Medulla oblongata (tissue), 1 donor: ENCODE measurements around the gene PPP1R14D.

Source experiments
- DNase-seq: peaks from one replicate; pipeline ENCODE4 v3.0.0-alpha.2; 2015; ENCODE audit errors: extremely low spot score

PPP1R14D gene

DNA sequence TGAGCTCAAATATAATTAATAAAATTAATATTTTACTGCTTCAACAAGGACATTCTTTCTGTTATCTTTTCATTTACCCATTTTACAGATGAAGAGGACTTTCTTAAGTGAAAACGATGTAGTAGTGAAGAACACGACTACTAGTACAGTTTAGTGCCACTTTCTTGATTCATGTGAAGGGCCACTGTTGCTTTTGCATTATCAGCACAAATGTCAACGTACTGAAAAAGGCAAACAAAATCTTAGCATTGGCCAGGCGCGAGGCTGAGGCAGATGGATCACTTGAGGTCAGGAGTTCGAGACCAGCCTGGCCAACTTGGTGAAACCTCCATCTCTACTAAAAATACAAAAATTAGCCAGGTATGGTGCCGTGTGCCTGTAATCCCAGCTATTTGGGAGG lies 9.5 kb downstream of the PPP1R14D start:
- DNase-seq = no peak

DNA sequence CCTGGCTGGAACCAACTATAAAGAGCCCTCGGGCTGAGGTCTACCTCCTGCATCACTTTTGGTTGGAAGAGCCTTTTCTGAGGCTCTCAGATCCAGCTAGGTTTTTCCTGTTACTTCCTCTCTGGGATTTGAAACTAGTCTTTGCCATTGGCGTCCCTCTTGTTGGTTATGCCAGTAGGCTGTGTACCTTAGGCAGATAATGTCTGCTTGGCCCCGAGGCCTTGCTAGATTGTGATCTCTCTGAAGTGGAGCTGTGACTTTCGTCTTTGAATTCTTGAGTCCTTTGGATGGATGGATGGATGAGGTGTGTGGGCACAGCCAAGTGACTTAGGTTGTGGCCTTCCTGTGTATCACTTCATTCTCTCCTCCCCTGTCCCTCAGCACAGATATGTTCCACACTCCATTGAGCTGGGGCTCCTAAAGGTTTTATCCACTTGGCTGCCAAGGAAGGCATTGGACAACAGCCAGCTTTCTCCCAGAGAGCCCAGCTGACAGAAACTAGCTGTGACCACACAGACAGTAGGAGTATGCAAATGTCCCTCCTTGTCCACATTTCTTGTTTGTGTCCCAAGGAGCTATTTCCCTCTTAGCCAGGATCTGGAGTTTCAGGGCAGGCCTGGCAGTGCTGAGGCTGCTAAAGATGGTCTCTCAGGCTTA lies 13.3 kb downstream of the PPP1R14D start:
- peak; percentile 67 for DNase-seq

DNA sequence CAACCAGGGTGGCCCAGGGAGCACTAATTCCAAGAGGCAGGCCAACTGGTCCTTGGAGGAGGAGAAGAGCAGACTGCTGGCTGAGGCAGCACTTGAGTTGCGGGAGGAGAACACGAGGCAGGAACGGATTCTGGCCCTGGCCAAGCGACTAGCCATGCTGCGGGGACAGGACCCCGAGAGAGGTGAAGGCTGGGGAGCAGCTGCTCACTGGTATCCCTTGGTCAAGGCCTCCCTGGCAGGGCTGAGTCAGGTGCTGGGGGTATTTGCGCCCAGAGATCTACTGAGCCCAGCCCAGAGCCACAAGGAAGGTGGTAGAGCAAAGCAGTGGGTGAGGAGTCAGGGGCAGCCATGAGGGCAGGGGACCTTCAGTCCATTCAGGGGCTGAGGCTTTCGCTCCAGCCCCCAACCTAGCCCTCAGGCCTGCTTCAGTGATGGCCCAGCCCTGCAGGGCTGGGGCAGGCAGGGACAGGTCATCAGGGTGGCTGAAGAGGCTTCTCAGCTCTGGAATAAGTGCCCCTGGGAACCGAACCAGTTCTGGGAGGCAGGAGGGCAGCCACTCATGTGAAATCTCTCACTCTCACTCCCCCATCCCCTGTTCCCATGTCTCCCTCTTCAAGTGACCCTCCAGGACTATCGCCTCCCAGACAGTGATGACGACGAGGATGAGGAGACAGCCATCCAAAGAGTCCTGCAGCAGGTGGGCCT lies 15.6 kb downstream of the PPP1R14D start:
- DNase-seq = no peak

DNA sequence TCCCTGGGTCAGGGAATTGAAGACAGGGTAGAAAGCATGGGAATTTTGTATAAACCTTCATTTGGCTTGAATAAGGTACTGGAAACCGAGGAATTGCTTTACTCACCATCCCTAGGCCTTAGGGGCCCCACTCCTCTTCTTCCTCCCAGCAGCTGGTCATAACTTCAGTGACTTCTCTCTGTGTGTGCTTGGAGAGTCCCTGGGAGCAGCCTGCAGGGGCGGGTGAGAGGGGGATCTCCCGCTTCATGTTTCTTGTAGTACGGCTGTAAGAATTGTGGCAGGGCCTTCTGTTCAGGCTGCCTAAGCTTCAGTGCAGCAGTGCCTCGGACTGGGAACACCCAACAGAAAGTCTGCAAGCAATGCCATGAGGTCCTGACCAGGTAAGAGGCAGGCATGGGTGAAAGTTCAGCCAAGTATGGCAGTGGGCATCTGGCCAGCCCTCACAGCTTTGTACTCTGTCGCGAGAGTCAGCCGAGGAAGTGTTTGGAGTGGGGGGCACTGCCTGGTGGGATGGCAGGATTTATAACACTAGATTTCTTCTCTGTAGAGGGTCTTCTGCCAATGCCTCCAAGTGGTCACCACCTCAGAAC lies 19.6 kb downstream of the PPP1R14D start:
- no peak for DNase-seq

DNA sequence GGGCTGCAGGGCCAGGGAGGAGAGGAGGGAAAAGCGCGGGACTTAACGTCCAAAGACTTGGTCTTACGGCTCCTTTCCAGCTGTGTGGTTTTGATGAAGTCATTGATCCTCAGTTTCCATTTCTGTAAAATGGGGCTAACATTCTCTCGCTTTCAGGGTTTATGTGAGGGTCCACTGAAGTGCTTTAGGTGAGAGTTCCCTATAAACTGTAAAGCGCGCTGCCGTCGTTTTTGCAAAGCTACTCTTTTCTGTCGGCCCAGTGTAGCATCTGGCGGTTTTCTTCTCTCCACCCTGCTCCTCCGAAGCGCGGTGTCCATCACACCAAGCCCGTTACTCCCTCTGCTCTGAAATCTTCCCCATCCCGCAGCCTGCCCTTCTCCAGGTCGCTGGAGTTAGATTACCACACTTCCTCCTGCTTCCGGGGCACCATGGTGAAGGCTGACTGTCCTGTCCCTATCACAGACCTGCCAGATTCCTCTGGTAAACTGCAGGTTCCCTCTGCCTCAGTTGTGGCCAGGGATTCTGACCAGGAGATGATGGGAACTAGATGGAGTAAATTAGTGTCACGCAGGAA lies 20.5 kb downstream of the PPP1R14D start:
- no peak for DNase-seq

DNA sequence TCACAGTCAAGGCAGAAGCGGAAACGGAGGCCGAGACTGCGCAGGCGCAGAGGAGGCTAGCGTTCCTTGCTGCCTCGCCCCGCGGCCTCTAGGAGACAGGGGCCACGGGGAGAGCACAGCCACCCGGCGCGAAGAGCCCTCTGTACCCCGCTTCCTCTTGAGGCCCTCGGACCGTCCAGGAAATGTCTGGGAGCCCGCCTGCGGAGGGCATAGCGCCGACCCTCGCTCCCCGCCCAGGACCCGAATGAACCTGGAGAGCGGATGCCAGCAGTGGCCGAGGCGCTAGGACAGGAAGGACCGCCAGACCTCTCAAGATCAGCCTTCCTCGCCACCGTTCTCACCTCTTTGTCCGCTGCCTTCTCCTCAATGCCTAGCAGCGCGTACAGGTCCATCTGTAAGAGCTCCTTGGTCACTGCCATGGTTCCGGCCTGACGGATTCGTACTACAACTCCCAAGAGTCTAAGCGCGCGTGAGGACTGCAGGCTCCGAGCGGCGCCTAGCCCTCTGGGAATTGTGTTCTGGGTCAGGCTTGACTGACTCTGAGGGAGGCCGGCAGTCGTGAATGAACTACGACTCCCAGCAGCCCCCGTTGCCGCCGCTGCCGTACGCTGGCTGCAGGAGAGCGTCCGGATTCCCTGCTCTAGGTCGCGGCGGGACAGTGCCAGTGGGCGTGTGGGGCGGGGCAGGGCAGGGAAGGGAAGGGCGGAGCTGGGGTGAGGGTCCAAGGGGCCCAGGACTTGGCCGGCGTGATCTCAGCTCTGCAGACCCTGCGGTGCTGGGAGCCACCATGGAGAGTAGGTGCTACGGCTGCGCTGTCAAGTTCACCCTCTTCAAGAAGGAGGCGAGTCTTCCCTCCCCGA lies 21.2 kb downstream of the PPP1R14D start, which contains the start of the genes DNAJC17 and ZFYVE19:
Gene DNAJC17, minus strand, starts transcription at position 446 of the 860 bp plus-strand sequence. Its CDS starts 27 bp downstream, at position 419.
Gene ZFYVE19, plus strand, starts transcription at position 62 of the 860 bp plus-strand sequence. Its CDS starts 501 bp downstream, at position 563.
- DNase-seq = peak; percentile 99

DNA sequence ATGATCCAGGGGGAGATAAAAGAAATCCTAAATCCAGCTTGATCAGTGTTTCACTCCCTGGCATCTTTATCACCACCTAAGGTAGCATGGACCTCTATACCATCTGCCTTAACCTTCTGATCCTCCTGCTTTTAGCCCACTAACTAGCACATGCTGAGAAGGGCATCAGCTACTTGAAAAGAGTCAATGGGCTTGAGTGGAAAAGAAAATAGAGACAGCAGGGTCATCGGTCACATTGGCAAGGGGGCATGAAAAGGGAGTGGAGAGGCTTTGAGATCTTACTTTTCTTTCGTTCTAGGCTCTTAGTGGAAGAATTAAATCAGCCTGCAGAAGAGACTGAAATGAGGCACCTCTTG lies 21.9 kb downstream of the PPP1R14D start:
- DNase-seq = no peak

DNA sequence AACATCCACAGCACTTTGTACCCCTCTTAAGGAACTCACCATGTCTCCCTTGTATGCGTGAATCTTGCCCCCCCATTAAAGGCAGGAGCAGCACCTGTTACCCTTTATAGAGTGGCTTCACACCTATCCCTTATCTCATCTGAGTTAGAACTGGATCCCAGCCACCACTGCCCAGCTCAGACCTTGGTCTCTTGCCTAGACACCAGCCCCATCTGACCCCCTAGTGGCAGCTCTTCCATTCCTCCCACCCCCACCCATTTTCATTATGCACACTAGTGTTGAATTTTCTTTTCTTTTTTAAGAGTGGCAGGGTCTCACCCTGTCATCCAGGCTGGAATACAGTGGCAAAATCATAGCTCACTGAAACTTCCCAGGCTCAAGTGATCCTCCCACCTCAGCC lies 24.8 kb downstream of the PPP1R14D start:
- no peak for DNase-seq

DNA sequence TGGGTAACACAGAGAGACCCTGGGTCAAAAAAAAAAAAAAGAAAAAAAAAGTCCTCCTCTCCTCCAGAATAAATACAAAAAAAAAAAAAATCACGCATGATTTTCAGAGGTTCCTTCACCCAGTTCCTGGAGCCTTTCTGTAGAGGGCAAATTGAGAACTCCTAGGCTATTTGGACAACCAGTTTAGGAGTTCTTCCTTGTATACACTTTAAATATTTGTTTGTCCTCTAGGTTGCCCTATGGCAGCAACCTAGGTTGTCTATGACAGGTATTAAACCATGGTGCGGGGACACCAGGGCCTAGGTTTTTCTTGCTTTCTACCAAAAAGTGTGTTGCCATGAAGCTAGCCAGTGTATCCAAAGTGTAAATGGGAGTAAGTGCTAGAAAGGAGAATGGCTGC lies 25.4 kb downstream of the PPP1R14D start:
- no peak for DNase-seq

DNA sequence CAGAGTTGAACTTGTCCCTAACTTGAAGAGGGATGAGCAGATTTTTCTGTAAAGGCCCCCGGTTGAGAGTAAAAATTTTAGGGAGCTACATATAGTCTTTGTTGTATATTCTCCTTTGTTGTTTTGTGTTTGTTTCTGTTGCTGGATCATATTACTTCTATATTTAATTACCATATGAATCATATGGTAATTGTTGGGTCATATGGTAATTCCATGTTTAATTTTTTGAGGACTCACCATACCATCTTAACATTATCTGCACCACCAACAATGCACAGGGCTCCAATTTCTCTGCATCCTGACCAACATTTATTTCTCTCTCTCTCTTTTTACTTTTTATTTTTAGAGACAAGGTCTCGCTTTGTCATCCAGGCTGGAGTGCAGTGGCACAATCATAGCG lies 29.0 kb downstream of the PPP1R14D start:
- DNase-seq = no peak

DNA sequence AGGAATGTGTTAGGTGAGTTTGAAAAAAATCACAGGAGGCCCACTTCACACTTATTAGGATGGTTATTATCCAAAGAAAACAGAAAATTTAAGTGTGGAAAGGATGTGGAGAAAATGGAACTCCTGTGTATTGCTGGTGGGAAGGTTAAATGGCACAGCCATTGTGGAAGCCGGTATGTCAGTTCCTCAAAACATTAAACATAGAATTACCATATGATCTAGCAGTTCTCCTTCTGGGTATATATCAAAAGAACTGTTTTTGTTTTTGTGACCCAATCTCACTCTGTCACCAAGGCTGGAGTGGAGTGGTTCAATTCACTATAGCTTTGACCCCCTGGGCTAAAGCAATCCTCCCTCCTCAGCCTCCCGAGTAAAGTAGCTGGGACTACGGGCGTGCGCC lies 32.0 kb downstream of the PPP1R14D start:
- DNase-seq = no peak

DNA sequence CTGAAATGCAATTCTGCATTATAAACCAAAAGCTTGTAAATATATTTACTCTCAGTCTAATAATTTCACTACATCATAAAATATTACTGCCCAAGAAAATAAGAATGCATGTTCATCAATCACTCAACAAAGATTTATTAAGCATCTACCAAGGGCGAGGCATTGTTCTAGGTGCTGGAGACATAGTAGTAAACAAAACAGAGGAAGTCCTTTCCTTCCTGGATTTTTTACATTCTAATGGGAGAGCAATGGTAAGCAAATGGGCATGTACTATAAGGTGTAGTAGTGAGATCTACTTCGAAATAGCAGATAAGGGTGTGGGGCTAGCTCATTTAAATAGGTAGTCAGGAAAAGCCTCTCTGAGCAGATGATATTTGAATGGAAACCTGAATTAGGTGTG lies 32.5 kb downstream of the PPP1R14D start:
- DNase-seq = no peak

DNA sequence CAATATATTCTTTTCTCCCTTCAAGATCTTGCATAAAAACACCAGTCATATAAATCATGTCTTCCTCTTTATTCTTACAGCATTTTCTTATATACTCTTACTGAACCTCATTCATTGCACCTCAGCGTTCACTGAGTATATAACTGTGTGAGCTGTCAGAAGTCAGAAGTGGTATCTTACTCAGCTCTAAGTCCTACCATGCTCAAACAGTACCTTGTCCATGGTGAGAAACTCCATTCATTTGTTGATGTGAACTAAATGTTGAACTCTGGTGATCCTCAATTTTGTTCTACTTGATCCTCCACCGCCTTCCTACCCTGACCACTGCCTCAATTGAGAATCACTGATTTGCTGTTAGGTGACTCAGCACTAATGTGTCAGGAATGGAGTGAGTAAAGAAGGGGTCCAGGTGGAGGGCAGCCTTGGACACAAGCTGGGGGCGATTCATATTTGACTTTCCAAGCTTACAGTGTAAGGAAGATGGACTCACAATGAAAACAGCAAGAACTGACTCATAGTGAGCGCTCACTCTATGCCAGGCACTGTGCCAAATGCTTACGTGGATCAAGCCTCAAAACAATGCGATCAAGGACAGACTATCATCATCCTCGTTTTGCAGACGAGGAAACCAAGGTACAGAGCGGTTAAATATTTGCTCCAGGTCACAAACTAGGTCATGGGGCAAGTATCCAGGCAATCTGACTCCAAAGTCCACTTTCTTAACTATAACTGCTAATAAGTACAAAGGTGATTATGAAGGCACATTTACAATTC lies 35.1 kb downstream of the PPP1R14D start:
- DNase-seq = no peak

DNA sequence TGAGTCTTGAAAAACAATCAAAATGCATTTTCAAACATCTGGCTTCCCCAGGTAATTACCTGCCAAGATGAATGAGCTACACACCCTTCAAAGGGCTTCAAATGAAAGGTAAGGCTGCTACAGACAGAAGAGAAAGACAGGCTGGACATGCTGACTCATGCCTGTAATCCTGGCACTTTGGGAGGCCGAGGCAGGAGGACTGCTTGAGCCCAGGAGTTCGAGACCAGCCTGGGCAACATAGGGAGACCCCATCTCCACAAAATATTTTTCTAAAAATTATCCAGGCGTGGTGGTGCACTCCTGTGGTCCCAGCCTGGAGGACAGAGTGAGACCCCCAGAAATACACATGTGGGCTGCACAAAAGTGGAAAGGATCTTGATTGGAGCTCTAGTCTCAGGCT lies 36.1 kb downstream of the PPP1R14D start:
- DNase-seq = no peak

DNA sequence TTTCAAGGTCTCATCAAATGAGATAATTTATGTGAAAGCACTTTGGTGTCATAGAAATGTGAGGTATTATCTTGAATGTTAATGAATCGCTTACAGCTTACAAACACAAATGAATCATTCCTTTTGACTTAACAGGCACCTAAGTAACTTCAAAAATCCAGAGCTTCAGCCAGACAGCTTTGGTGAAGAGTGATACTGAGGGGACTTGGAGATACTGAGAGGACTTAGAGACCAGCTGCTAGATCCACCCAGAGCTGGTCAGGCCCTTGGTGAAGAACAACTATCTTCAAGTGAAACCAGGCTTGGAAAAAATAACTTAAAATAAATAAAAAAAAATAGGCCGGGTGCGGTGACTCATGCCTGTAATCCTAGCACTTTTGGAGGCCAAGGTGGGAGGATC lies 37.8 kb downstream of the PPP1R14D start:
- no peak for DNase-seq

DNA sequence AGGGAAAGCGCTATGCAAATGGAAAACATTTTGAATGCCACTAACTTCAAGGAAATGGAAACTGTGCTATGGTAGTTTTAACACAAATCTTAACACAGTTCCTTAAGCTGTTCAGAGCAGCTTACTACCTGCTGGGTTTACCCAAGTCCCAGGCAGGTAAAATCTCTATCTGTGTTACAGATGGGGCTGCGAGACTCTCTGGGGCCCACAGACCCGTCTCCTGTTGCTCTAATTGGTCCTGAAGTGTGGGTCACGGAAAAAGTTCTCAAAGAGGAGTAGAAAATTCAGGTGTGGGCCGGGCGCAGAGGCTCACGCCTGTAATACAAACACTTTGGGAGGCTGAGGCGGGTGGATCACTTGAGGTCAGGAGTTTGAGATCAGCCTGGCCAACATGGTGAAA lies 38.5 kb downstream of the PPP1R14D start:
- no peak for DNase-seq

DNA sequence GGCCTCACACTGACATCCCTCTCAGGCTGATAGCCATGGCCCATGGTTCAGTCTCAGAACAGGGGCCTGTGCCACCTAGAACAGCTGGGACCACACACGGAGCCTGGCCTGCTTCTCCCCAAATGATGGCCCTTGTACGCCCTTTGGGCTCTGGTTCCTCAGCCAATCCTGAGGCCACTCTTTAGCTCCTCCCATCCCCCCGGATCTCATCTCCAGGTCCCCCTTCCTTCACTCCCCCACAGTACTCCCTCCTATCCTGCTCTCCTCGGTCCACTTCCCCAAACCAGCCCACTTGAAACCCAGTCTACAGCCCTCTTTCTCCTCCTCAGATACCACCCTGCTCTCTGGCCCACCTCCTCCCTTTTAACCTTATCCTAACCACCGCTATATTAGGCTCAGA lies 39.4 kb downstream of the PPP1R14D start:
- DNase-seq = no peak

DNA sequence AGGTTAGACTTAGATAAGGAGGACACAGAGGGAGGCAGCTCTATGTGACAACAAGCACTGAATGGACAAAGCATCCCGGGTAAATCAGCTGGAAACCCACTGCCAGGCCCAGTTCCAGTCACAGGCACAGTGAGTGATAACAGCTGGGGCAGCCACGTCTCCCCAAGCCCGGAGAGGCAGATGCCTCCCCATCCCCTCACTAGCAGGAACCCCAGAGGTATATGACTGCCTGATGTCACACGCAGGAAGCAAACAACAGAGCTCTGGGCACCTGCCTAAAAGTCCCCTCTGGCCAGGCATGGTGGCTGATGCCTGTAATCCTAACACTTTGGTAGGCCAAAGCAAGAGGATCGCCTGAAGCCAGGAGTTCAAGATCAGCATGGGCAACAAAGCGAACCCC lies 40.5 kb downstream of the PPP1R14D start:
- no peak for DNase-seq

DNA sequence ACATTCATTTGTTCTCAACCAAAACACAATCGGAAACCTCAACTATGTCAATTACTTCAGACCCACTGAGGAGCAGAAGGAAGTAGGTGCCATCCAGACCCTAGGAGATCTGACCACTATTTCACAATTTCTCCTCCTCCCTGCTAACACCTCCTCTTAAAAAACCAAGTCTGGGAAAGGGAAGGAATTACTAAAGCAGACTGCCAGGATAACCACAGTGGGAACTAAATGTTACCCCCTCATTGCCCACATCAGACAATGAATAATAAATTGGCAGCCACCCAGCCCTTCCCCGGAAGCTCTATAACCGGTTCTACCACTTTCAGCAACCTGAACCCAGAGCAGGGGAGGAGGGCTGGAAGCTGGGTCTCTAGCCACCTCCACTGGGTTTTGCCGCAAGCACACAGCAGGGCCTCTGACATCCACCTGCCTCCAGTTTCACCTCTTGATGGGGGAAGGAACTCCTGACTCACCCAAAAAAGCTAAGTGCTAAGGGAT lies 41.1 kb downstream of the PPP1R14D start:
- DNase-seq = no peak

DNA sequence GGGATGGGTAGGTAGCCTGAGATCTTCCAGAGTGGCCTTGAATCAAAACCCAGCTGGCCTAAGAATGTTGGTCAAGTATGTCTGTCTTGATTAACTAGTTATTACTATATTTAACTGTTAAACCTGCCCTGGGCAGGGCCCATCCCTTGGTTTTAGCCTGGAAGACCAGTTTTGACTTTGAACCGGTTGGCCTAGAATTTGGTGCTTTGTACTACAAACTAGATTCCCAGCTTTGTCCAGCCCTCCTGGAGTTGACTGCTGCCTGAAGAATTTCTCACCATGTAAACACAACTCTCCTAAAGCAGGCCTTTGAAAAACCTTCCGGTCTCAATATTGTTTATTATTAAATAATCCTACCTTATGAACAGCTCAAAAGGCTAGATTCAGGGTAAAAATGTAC lies 42.7 kb downstream of the PPP1R14D start:
- DNase-seq = no peak

DNA sequence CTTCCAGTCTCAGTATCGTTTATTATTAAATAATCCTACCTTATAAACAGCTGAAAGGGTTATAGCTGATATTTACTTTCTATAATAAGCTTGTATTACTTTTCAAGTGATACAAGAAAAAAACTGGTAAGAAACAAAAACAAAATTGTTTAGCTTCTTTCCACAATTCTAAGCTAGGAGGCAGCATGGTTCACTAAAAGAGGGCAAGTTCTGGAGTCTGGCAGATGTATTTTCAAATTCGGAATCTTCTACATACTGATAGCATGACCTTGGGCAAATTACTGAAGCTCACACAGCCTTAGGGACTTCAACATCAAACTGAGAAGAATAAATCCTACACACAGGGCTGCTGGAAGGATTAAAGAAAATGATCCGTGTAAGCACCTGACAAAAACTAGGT lies 43.3 kb downstream of the PPP1R14D start:
- no peak for DNase-seq
